Stimulated activated CD4-positive, alpha-beta T cell treated with anti-CD3 and anti-CD28 coated beads, Interleukin-1b, Interleukin-23, amount 100 ng/mL, for 1 hour (primary cell): ENCODE data around the gene UNC79.

Source experiments
- DNase-seq, 2 donors: peaks; one replicate each; pipeline ENCODE4 v3.0.0-alpha.2; 2020; ENCODE audit warnings: low read depth in 2 of 2

Gene UNC79

DNA sequence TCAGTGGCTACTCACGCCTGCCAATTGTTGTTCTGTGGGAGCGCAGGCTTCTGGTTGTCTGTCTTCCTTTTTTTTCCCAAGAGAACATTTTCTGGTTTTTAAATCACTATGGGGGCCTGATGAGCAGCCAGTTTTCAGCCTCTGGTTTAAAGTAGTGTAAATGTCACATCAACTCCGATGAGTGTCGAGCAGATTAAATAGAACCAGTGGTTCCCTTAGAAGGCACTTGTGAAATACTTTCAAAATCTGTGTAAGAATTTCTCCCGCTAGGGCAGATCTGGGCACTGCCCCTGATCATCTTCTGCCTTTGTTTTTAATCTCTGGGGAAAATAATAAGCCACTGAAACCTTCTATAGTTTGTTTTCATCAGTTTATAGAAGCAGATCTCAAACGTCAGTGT is 227.1 kb downstream of the UNC79 start:
- DNase-seq, result no peak

DNA sequence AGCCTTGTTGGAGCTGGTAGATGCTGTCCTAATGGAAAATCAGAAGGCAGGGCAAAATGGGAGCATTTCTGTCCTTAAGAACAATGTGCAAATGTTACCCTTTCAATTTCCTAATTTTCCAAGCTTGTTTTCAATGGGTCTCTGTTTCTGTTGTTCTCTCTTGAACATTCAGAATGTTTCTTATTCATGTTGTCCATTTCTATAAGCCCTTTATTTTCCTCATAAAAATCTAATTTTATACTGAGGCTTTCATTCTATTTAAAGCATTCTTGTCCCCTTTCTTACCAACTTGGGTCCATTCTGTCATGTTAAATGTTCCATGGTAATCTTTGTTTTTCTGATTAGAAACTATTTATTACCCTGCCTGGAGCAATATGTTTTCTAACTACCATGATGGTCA is 232.6 kb downstream of the UNC79 start:
- no peak for DNase-seq

DNA sequence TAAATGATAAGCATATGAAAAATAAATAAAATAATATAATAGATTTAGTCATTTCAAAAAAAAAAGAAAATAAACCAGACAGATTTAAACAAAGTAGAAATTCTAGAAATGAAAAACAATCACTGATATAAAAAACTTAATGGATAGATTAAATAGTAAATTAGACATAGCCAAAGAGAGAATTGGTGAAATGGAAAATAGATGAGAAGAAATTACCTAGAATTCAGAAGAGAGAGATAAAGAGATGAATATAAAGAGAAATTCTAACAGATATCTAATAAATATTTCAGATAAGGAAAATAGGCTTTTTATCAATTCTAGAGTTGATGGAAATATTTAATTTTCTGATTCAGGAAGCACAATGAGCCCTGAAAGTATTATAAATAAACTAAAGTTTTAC is 234.4 kb downstream of the UNC79 start:
- no peak for DNase-seq

- no peak for DNase-seq
Measured at GRCh38 chr14:93669632-93670031, 238.9 kb downstream of the UNC79 start.

DNA sequence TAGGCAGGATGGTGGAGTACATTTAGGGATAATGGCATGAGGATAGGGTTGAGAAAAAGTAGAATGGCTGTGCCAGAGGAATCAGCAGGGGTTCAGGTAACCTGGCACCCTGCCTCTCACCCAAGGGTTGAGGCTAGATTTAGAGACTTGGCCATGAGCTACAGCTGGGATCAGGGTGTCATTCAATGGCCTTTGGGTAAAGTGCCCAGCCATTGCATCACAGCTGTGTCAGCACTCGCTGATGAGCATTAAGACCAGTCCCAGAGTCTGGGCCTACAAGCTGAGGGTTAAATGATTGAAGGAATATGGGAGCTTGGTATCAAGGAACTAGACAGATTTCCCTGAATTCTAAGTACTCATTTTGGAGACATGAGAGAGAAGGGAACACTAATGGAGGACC is 243.6 kb downstream of the UNC79 start:
- DNase-seq, result no peak

DNA sequence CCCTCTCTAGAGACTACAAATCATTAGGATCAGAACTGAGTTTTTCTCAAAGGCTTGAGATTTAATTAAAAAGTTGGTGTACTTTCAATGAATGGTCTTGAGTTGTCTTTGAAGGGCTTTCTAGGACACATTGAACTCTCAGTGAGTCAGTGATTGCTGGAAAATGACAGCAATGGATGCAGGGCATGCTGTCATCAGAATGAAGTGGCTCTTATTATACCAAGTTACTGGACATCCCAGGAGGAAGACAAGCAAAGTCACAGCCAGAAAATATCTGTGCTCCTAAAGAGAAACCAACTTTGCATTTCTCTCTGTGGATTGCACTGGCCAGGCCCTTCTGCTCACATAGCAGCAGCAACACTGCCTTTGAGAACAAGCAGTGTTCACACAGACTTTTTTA is 244.9 kb downstream of the UNC79 start:
- no peak for DNase-seq

DNA sequence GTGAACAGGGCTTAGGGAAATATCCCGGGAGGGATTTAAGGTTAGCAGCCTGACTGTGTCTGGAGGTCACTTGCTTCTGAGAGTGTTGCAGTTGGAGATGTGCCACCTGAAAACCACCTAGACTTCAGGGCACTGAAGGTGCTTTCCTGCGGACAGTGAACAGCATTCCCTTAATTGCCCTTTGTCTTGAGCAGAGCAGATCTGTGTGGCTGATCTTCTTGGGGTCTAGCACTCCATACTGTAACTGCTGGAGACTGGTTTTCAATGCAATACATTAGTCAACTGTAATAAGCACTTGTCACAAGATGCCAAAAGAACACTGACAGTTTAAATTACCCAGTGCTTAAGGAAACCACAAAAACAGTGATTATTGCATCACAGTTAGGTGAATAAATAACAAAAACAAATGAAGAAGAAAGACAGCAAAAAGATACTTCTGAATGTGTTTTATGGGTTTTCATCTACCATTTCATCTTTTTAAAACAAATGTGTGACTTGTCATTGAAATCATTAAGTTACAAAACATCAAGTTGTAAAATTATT is 245.7 kb downstream of the UNC79 start:
- DNase-seq, result no peak

DNA sequence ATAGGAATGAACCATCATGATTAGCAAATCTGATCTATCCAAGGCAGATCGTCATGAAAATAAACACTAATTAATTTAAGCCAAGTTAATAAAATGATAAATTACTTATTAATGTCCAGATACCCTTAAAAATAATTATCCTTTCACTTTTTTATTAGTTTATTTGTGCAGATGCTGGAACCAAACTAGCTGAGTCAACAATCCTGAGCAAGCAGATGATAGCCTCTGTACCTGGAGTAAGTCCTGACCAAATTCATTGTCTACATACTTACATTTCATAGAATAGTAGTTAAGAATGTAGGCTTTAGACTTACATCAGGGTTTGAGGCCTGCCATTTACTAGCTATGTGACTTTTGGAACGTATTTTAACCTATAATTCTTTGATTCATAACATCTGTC is 251.7 kb downstream of the UNC79 start:
- DNase-seq, result no peak

GRCh38 chr14:93683226-93683625 is 252.5 kb downstream of the UNC79 start:
- DNase-seq, result no peak

DNA sequence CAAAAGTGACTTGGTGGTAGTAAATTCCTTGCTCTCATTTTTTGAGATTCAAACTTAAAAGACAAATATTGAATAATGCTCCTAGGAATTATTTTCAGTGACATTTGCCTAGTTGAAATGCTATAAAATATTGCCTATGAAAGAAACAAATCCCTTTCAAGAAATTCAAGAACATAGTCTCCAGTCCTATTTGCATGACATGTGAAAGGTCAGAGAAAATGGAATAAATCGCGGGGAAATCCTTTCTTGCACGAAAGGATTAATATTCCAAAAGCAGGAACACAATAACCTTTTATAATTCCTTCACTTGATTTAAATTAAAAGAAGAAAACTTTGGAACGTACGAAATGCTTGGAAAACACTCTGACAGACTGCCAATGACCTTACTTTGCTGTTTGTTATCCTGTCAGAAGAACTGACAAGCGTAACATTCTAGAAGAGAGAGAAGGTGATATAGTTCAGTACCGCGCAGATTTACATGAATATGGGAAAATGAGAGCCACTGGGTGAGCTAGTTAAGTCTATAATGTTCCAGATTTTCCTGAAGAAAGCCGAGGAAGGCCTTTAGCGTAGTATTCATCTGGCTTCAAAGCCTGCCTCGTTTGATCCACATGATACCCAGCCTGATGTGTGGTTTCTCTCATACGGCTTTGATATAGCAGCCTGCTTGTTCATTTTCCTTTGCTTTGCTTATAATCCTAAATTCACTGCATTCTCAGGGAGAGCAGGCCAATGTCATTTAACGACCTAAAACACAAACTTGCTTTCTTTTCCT is 254.6 kb downstream of the UNC79 start:
- no peak for DNase-seq

GRCh38 chr14:93686268-93686667 is 255.5 kb downstream of the UNC79 start:
- DNase-seq, result no peak

- no peak for DNase-seq
Measured at GRCh38 chr14:93688239-93688666, 257.5 kb downstream of the UNC79 start.

DNA sequence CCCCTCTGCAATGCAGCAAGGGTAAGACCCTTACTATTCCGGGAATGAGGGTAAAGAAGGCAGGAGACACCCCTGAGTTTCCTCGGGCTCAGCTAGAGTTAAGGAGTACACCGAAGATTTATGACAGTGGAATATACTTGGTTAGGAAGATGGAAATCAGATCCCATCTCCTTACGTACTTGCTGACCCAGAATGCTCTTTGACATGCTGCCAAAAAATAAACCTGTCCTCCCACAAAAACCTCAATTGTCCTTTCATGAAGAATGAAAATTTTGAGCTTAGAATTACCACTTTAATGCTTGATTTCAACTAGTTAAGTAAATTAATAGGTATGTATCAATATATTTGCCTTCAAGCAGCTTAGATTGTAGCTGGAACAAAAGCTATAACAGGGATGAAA is 258.1 kb downstream of the UNC79 start:
- DNase-seq, result no peak

GRCh38 chr14:93690146-93690545 is 259.4 kb downstream of the UNC79 start:
- DNase-seq, result no peak

DNA sequence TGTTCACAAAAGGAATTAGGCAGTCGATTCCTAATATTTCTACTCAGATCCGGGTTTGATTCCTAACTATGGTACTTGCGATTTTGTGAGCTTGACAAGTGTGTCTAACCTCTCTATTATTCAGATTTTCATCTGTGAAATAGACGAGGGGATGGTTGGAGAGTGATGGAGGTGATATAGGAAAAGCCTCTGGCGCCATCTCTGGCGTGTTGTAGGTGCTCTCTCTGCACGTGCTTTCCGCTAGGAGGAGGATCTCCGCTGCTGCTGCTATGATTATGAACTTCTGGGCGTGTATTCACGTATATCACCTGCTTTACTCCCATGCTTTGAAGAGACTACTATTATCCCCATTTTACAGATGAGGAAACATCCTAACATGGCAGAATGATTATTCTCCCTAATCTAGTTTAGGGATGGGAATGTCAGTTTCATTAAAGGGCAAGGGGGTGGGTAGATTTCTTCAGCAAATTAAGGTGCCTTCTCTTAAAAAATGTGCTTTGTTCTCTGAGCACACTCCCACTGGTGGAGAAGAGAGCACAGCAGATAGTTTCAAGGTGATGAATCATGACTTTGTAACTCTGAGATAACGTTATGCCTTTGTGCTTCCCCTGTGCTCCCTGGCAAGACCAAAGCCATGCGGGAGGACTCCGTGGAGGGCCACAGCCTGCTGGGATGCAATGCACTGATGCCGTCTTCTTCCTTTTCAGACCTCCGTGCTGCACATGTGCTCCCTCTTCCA is 260.5 kb downstream of the UNC79 start:
- no peak for DNase-seq

DNA sequence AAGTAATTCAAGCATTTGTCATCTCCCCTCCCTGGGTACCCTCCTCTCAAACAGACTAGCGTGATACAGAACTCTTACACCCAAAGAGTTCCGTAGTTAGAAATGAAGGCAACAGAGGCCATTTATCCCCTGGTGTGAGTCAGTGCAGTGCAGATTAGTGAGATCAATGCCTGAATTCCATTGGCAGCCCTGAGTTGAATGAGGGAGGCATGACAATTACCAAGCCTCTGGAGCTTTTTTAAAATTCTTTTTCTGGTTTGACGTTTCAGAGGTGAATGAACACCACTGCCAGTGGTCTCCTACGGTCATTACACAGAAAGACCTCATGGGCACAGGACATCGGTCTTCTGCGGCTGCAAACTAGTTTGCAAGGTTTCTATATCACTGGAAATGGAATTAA is 263.2 kb downstream of the UNC79 start:
- DNase-seq, result no peak

DNA sequence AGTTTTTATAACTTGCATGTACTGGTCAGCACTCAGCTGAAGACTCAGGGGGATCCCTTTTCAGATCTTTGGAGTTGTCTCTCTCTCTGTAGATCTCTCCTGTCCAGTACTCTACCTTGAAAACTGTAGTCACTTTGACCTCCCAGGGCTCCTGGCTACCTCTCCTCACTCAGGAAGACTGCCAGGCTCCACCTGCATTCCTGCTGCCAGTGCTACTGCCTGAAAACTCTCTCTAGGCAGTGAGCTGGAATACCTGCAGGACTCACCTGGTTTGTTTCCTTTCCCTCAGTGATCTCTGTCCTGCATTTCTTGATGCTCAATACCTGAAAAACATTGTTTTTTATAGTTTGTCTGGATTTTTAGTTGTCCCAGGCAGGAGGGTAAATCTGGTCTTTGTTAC is 270.2 kb downstream of the UNC79 start:
- DNase-seq, result no peak

GRCh38 chr14:93701562-93701961 is 270.8 kb downstream of the UNC79 start:
- no peak for DNase-seq

GRCh38 chr14:93702946-93703345 is 272.2 kb downstream of the UNC79 start:
- no peak for DNase-seq

- no peak for DNase-seq
Measured at GRCh38 chr14:93703941-93704340, 273.2 kb downstream of the UNC79 start.

GRCh38 chr14:93705513-93706156 is 274.9 kb downstream of the UNC79 start:
- DNase-seq, result no peak

GRCh38 chr14:93706360-93706955 is 275.7 kb downstream of the UNC79 start:
- DNase-seq, result no peak
